ENCODE measurements around the gene PCSK5.

DNA sequence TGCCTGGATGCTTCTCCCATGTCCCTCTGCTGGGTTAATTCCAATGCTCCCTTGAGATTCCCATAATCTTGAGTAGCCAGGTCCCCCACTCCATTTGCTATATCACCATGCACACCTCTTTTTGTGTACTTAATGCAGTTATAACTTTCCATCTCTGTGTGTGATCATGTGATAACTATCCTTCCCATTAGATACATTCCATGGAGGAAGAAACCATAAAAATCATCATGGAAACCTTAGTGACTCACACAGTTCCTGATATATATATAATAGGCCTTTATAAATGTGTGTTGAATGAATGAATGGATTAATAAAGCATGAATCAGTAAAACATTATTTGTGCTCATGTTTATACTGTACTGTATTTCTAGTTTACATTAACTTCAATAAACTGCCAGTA is 104.6 kb downstream of the PCSK5 start:
- TF ChIP-seq YY1 (IDR thresholded peaks at IDR 0.05; ENCODE audit: insufficient read depth, insufficient read length): no peak
- TF ChIP-seq ZNF274 (IDR thresholded peaks at IDR 0.05; ENCODE audit: low read depth, low read length): no peak
- no peak for TF ChIP-seq SUZ12 (IDR thresholded peaks at IDR 0.05; ENCODE audit: extremely low read depth, insufficient read depth, insufficient read length)
